ENCODE measurements around the gene STAT3.

The STAT3 gene

GRCh38 chr17:42411361-42411760 lies 23.1 kb upstream of the STAT3 start:
- TF ChIP-seq FOXK2 (IDR thresholded peaks at IDR 0.05) (no peak), BHLHE40 (IDR thresholded peaks at IDR 0.05; ENCODE audit: borderline replicate concordance) (no peak), LEF1 (IDR thresholded peaks at IDR 0.05; ENCODE audit: borderline replicate concordance) (no peak), FOXM1 (IDR thresholded peaks at IDR 0.05; ENCODE audit: borderline replicate concordance) (no peak), SUZ12 (IDR thresholded peaks at IDR 0.05) (no peak), NFRKB (IDR thresholded peaks at IDR 0.05) (no peak), L3MBTL2 (conservative IDR thresholded peaks at IDR 0.05) (no peak), ARNT (IDR thresholded peaks at IDR 0.05) (no peak), ZNF384 (IDR thresholded peaks at IDR 0.05) (no peak), FOXA1 (IDR thresholded peaks at IDR 0.05) (no peak), SP1 (IDR thresholded peaks at IDR 0.05) (no peak), TARDBP (IDR thresholded peaks at IDR 0.05) (no peak), HDGF (IDR thresholded peaks at IDR 0.05; ENCODE audit: borderline replicate concordance) (no peak), CTBP1 (IDR thresholded peaks at IDR 0.05; ENCODE audit: borderline replicate concordance) (no peak), ELF4 (IDR thresholded peaks at IDR 0.05) (no peak), PKNOX1 (IDR thresholded peaks at IDR 0.05) (no peak)
- no peak for DNase-seq (ENCODE audit: extremely low spot score)
- POLR2A ChIA-PET, result interaction anchor here (2.2 to 3.4 kb wide), 2 partner anchors 11 to 12 kb away, joined by 12 to 14 read pairs; partner anchors contain the start of gene CAVIN1
- CTCF ChIA-PET, result interaction anchor here (1.3 kb wide), 1 partner anchor 106 kb away, joined by 3 read pairs; no protein-coding TSS in a partner anchor

GRCh38 chr17:42410319-42410685 lies 22.1 kb upstream of the STAT3 start:
- no peak for DNase-seq (ENCODE audit: extremely low spot score)
- CTCF ChIA-PET, result interaction anchor here (0.7 to 1.3 kb wide), 3 partner anchors 18 to 117 kb away, joined by 3 read pairs; no protein-coding TSS in a partner anchor
- TF ChIP-seq FOXM1 (IDR thresholded peaks at IDR 0.05; ENCODE audit: borderline replicate concordance), result no peak
- no peak for TF ChIP-seq TARDBP (IDR thresholded peaks at IDR 0.05)
- no peak for TF ChIP-seq ELF4 (IDR thresholded peaks at IDR 0.05)
- no peak for TF ChIP-seq FOXA1 (IDR thresholded peaks at IDR 0.05)
- TF ChIP-seq PKNOX1 (IDR thresholded peaks at IDR 0.05), result no peak
- no peak for TF ChIP-seq L3MBTL2 (conservative IDR thresholded peaks at IDR 0.05)
- no peak for TF ChIP-seq SUZ12 (IDR thresholded peaks at IDR 0.05)
- no peak for TF ChIP-seq ZNF384 (IDR thresholded peaks at IDR 0.05)
- TF ChIP-seq HDGF (IDR thresholded peaks at IDR 0.05; ENCODE audit: borderline replicate concordance), result no peak
- no peak for TF ChIP-seq SP1 (IDR thresholded peaks at IDR 0.05)
- TF ChIP-seq LEF1 (IDR thresholded peaks at IDR 0.05; ENCODE audit: borderline replicate concordance), result no peak
- no peak for TF ChIP-seq BHLHE40 (IDR thresholded peaks at IDR 0.05; ENCODE audit: borderline replicate concordance)
- no peak for TF ChIP-seq NFRKB (IDR thresholded peaks at IDR 0.05)
- TF ChIP-seq CTBP1 (IDR thresholded peaks at IDR 0.05; ENCODE audit: borderline replicate concordance), result no peak
- no peak for TF ChIP-seq FOXK2 (IDR thresholded peaks at IDR 0.05)
- no peak for TF ChIP-seq ARNT (IDR thresholded peaks at IDR 0.05)
- POLR2A ChIA-PET, result interaction anchor here (2.2 kb wide), 1 partner anchor 13 kb away, joined by 12 read pairs; the partner anchor contains the start of gene CAVIN1

GRCh38 chr17:42409523-42410318 lies 21.5 kb upstream of the STAT3 start:
- CTCF ChIA-PET, result interaction anchor here (0.7 to 1.0 kb wide), 2 partner anchors 18 to 118 kb away, joined by 3 read pairs; no protein-coding TSS in a partner anchor
- POLR2A ChIA-PET, result interaction anchor here (2.2 kb wide), 1 partner anchor 13 kb away, joined by 12 read pairs; the partner anchor contains the start of gene CAVIN1

GRCh38 chr17:42408061-42408460 lies 19.8 kb upstream of the STAT3 start:
- TF ChIP-seq HDGF (IDR thresholded peaks at IDR 0.05; ENCODE audit: borderline replicate concordance) (no peak), ELF4 (IDR thresholded peaks at IDR 0.05) (no peak), FOXA1 (IDR thresholded peaks at IDR 0.05) (no peak), ZNF384 (IDR thresholded peaks at IDR 0.05) (no peak), NFRKB (IDR thresholded peaks at IDR 0.05) (no peak), TARDBP (IDR thresholded peaks at IDR 0.05) (no peak), SUZ12 (IDR thresholded peaks at IDR 0.05) (no peak), ARNT (IDR thresholded peaks at IDR 0.05) (no peak), FOXK2 (IDR thresholded peaks at IDR 0.05) (no peak), PKNOX1 (IDR thresholded peaks at IDR 0.05) (no peak), SP1 (IDR thresholded peaks at IDR 0.05) (no peak), FOXM1 (IDR thresholded peaks at IDR 0.05; ENCODE audit: borderline replicate concordance) (no peak), LEF1 (IDR thresholded peaks at IDR 0.05; ENCODE audit: borderline replicate concordance) (no peak), BHLHE40 (IDR thresholded peaks at IDR 0.05; ENCODE audit: borderline replicate concordance) (no peak), CTBP1 (IDR thresholded peaks at IDR 0.05; ENCODE audit: borderline replicate concordance) (no peak), L3MBTL2 (conservative IDR thresholded peaks at IDR 0.05) (no peak)
- DNase-seq (ENCODE audit: extremely low spot score), result no peak
- POLR2A ChIA-PET, result interaction anchor here (0.9 kb wide), 1 partner anchor 9 kb away, joined by 3 read pairs; no protein-coding TSS in a partner anchor
- CTCF ChIA-PET, result interaction anchor here (2.8 kb wide), 1 partner anchor 86 kb away, joined by 32 read pairs; no protein-coding TSS in a partner anchor

More at GRCh38 chr17:42409523-42410318, 21.5 kb upstream of the STAT3 start:
- no peak for DNase-seq (ENCODE audit: extremely low spot score)
- TF ChIP-seq FOXK2 (IDR thresholded peaks at IDR 0.05) (no peak), L3MBTL2 (conservative IDR thresholded peaks at IDR 0.05) (no peak), TARDBP (IDR thresholded peaks at IDR 0.05) (no peak), FOXM1 (IDR thresholded peaks at IDR 0.05; ENCODE audit: borderline replicate concordance) (no peak), SP1 (IDR thresholded peaks at IDR 0.05) (no peak), BHLHE40 (IDR thresholded peaks at IDR 0.05; ENCODE audit: borderline replicate concordance) (no peak), ELF4 (IDR thresholded peaks at IDR 0.05) (no peak), ARNT (IDR thresholded peaks at IDR 0.05) (no peak)

GRCh38 chr17:42407289-42407836 lies 19.1 kb upstream of the STAT3 start:
- POLR2A ChIA-PET, result interaction anchor here (0.9 to 2.0 kb wide), 2 partner anchors 8 to 15 kb away, joined by 3 to 6 read pairs; partner anchors contain the start of gene CAVIN1
- DNase-seq (ENCODE audit: extremely low spot score), result peak; percentile 65
- CTCF ChIA-PET, result interaction anchor here (0.6 to 2.8 kb wide), 8 partner anchors 9 to 93 kb away, joined by 3 to 32 read pairs (median 4); partner anchors contain the start of gene CAVIN1
- TF ChIP-seq HDGF (IDR thresholded peaks at IDR 0.05; ENCODE audit: borderline replicate concordance) (no peak), FOXK2 (IDR thresholded peaks at IDR 0.05) (no peak), SP1 (IDR thresholded peaks at IDR 0.05) (no peak), ELF4 (IDR thresholded peaks at IDR 0.05) (no peak), LEF1 (IDR thresholded peaks at IDR 0.05; ENCODE audit: borderline replicate concordance) (no peak), CTBP1 (IDR thresholded peaks at IDR 0.05; ENCODE audit: borderline replicate concordance) (no peak), FOXA1 (IDR thresholded peaks at IDR 0.05) (no peak), L3MBTL2 (conservative IDR thresholded peaks at IDR 0.05) (no peak), TARDBP (IDR thresholded peaks at IDR 0.05) (no peak), ZNF384 (IDR thresholded peaks at IDR 0.05) (no peak), ARNT (IDR thresholded peaks at IDR 0.05) (no peak), SUZ12 (IDR thresholded peaks at IDR 0.05) (no peak), NFRKB (IDR thresholded peaks at IDR 0.05) (no peak), PKNOX1 (IDR thresholded peaks at IDR 0.05) (no peak), FOXM1 (IDR thresholded peaks at IDR 0.05; ENCODE audit: borderline replicate concordance) (no peak), BHLHE40 (IDR thresholded peaks at IDR 0.05; ENCODE audit: borderline replicate concordance) (no peak)

Measured in HEK293T (cell line).